Glomerular visceral epithelial cell (primary cell): ENCODE data around the gene CRNN.
A peak's percentile ranks its signal among the peaks of the same experiment; 100 is the strongest.

ENCODE experiments used
- DNase-seq: peaks from one replicate; pipeline ENCODE4 v3.0.0-alpha.2; 2016; ENCODE audit errors: extremely low spot score

Gene CRNN

DNA sequence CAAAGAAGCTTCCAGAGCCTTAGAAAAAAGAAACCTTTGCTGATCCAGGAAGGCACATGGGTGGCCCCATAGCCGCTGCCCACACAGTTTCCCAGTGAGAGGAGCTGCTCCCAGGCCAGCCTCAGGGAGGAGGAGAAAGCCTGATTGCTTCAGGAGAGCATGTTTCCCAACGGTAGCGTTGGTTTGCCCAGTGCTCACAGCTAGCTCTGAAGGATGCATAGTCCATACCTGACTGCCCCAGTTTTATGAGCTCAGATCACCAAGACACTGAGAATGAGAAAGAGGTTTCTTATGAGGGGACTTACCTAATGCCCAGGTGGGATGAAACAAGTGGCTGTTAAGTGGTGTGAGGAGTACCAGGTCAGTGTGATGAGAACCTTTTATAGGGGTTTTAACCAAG is at the start of gene CRNN:
Gene CRNN (minus strand): TSS at position 355 of the 400 bp plus-strand sequence. CDS start 2,030 bp downstream, outside the sequence.
- no peak for DNase-seq

DNA sequence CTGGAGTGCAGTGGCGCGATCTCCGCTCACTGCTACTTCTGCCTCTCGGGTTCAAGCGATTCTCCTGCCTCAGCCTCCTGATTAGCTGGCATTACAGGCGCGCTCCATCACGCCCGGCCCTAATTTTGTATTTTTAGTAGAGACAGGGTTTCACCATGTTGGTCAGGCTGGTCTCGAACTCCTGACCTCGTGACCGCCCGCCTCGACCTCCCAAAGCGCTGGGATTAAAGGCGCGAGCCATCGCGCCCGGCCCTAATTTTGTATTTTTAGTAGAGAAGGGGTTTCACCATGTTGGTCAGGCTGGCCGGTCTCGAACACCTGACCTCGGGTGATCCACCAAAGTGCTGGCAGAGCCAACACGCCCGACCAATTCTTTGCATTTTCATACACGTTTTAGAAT is 48.6 kb upstream of the CRNN start:
- no peak for DNase-seq

- peak; percentile 77 for DNase-seq
Observed at GRCh38 chr1:152461544-152461943, 47.5 kb upstream of the CRNN start.

DNA sequence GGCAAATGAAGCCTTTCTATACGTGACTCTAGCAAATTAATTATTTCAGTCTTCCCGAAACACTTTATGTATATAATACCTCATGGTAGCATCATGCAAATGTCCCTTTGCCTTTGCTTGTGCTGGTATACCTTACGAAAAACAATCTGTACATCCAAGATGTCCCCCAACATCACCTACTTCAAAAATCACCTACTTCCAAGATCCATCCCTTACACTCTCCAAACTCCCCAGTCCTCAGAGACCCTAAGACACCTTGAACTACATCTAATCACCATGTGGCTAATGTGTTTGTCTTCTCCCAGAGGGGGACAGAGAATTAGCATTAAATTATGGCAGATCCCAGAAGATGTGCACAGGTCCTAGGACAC is 46.5 kb upstream of the CRNN start:
- no peak for DNase-seq

GRCh38 chr1:152459596-152460528 is 45.8 kb upstream of the CRNN start:
- peak; percentile 67 for DNase-seq

GRCh38 chr1:152458384-152459185 is 44.5 kb upstream of the CRNN start:
- DNase-seq: peak; percentile 83

GRCh38 chr1:152457561-152457960 is 43.5 kb upstream of the CRNN start:
- DNase-seq: no peak

GRCh38 chr1:152457071-152457470 is 43.0 kb upstream of the CRNN start:
- DNase-seq: no peak

GRCh38 chr1:152451254-152451653 is 37.2 kb upstream of the CRNN start:
- no peak for DNase-seq

- no peak for DNase-seq
Observed at GRCh38 chr1:152449661-152450060, 35.6 kb upstream of the CRNN start.

GRCh38 chr1:152448496-152448895 is 34.4 kb upstream of the CRNN start:
- DNase-seq: no peak

DNA sequence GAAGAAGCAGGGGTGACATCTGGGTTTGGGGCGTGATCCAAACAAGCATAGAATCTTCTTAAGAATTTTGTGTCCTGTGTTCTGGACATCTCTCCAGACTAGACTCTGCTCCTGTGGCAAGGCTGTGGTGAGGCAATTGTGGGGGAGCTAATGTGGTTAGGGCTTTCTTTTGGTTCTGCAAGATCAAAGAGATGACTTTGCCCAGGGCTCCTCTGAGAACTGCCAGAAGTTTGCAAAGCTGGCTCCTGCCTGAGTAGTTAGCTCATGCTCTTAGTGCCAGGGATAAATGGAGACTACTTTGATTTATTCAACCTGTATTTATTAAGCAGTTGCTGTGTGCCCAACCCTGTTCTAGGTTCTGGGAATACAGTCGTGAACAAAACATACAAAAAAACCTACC is 34.0 kb upstream of the CRNN start:
- no peak for DNase-seq

- no peak for DNase-seq
Observed at GRCh38 chr1:152447484-152447883, 33.4 kb upstream of the CRNN start.

DNA sequence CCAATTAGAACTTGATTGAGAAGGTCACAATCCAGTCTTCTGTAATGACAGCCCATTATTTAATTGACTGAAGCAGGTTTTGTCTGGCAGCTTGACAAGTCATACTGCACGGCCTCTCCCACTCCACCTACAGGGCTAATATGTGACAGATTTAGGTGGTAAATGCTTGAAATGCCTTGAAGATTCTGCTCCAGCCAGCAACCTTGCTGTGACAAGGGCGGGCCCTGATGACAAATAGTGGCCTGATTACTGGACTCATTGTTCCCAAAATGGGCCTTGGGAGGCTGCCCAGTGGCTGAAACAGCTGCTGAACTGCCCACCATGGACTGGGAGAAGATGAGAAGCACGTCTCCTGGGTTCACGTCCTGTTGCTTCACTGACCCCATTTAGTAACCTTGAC is 30.0 kb upstream of the CRNN start:
- DNase-seq: no peak

GRCh38 chr1:152442765-152443164 is 28.7 kb upstream of the CRNN start:
- peak; percentile 47 for DNase-seq

GRCh38 chr1:152442301-152442700 is 28.2 kb upstream of the CRNN start:
- DNase-seq: no peak

DNA sequence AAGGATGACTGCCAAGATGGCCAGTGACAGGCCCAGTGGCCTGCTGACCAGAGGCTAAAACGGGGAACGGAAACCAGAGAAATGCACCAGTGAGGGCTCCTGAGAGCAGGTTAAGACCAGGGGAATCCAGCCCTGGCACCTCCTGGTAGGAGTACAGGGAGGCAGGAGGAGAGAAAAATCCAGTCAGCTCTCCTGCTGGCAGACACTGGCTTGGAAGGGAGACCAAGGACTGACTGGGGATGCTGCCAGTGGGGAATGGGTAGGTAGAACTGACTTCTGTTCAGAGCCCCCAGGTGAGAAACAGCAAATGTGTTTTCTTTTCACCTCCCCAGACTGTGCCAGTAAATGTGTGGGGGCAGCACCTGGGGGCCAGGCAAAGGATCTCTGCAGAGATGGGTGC is 27.7 kb upstream of the CRNN start:
- no peak for DNase-seq

GRCh38 chr1:152440635-152441471 is 26.8 kb upstream of the CRNN start:
- peak; percentile 80 for DNase-seq

DNA sequence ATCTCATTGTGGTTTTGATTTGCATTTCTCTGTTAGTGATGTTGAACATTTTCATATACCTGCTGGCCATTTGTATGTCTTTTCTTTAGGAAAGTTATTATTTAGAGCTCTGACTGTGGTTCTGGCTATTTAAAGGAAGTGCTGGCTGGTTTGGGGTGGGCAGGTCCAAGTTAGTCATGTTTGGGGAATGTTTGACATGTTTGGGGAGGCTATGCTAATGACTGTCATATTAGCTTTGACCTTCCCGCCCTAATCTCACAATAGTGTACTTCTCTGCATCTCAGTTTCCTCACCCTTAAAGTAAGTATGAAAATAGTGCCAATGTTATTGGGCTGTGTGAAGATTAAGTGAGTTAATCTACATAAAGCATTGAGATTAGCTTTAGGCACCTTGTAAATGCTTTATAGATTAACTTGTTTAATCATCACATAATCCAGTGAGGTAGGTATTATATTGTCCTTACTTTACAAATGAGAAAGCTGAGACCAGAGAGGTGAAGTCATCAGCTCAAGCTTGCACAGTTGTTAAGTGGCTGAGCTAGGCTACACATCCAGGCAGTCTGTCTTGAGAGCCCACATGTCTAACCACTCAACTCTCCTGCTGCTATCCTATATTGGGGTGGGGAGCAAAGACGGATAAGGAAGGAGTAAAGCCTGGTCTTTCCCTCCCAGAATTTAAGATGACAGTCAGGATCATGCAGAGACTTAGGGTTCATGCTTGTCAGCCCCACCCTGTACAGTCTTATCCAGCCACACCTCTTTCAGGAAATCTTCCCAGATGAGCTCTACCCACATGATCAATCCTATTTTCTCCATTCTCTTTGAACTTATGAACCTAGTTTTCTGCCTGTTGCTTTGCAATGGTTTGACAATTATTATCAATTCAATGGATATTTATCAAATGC is 22.8 kb upstream of the CRNN start:
- DNase-seq: peak; percentile 46

GRCh38 chr1:152427458-152427857 is 13.4 kb upstream of the CRNN start:
- no peak for DNase-seq

DNA sequence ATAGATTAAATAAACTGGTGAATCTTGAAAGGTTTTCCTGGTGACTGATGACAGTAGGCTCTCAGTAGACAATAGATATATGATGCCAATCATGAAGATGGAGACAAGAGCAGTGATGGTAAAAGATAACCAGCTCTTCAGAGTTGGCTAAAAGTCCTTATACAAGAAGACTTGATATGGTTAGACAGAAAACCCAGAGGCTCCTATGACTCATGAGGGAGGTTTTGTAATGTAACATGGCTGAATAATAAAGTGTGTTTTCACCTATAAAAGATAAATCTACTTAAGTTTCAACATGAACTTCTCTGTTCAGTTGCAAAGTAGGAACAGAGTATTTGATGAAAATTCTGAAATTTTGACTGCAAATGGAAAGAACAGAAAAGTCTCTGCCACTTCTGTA is 12.7 kb upstream of the CRNN start:
- DNase-seq: no peak
